ENCODE results near the gene NCAM2. TPM values are rescaled to one million over a fixed set of nuclear protein-coding genes. Genes with fewer than 3 reads are reported as not detected.

NCAM2 gene
- total and polyA plus RNA-seq, 4 donors: 0.45 to 11.7 (median 5.8) TPM

DNA sequence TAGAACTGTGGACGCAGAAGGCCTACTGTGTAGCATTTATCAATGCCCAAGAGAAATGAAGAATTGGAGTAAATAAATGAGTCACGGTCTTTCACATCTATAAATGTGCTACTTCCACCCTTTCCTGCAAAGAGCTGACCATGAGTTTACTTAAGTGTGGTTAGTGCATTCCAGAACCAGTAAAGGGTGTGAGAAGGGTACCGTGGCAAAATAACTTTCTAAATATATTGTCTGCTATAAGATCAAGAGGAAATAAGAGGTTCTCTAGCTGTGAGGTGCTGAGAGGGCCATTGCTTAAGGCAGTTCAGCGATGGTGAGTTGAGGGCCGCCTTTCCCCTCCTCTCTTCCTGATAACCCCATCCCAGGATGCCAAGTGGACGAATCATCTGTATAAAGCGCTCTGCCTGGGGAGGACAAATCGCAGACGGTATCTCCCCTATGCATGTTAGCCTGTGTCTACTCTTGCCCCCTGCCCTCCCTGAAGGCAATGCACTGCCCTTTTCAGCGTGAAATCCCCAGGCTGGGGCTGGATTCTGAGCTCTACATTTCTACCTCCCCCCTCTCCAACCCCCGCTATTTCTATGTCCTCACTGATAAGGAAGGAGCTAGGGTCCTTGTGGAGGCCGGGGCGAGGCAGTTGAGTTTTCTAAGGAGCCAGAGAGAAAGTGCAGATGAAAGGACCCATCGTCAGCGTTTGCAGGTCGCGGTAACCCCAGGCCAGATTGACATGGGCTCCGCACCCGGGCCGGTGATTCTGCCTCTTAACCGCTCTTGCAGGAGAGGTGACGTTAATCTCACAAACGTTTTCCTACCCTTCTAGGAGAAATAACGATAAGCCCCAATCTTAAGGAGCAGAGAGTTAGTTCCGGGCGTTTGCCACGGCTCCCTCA, 1.5 kb upstream of the NCAM2 start:
- TF ChIP-seq, protein P1, sequence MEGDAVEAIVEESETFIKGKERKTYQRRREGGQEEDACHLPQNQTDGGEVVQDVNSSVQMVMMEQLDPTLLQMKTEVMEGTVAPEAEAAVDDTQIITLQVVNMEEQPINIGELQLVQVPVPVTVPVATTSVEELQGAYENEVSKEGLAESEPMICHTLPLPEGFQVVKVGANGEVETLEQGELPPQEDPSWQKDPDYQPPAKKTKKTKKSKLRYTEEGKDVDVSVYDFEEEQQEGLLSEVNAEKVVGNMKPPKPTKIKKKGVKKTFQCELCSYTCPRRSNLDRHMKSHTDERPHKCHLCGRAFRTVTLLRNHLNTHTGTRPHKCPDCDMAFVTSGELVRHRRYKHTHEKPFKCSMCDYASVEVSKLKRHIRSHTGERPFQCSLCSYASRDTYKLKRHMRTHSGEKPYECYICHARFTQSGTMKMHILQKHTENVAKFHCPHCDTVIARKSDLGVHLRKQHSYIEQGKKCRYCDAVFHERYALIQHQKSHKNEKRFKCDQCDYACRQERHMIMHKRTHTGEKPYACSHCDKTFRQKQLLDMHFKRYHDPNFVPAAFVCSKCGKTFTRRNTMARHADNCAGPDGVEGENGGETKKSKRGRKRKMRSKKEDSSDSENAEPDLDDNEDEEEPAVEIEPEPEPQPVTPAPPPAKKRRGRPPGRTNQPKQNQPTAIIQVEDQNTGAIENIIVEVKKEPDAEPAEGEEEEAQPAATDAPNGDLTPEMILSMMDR (IDR thresholded peaks at IDR 0.05; ENCODE audit: control extremely low read depth, extremely low read depth): no peak
- peak overlapping the region in 1 of 2 donors; percentile 43 for H3K9ac ChIP-seq (ENCODE audit: insufficient read depth in 1 of 2, low read length in 2 of 2)
- ATAC-seq (ENCODE audit: insufficient read depth, low FRiP score) (no peak), DNase-seq (peak in 1 of 3 donors; percentile 7)
- WGBS, 2 donors: 29 to 33% methylated on average over 27 of the region's 27 CpGs
- peaks cover 0 to 5% (median 0%) of the 10 kb centered on the region in 3 donors for H3K27me3 ChIP-seq (ENCODE audit: control insufficient read depth in 3 of 3, insufficient read depth in 3 of 3, low read length in 2 of 3)
- H3K4me3 ChIP-seq: no peak overlapping the region
- H3K9me3 ChIP-seq (ENCODE audit: control insufficient read depth in 4 of 4, insufficient read depth in 3 of 4, low read length in 3 of 4): no peaks in the 10 kb centered on the region
- no peak overlapping the region for H3K27ac ChIP-seq (ENCODE audit: low read depth in 1 of 2, low read length in 1 of 2)
- no peaks in the 10 kb centered on the region for H3K36me3 ChIP-seq (ENCODE audit: control insufficient read depth in 4 of 4, insufficient read depth in 4 of 4, low read length in 4 of 4)
- H3K4me1 ChIP-seq (ENCODE audit: control insufficient read depth in 5 of 5, insufficient read depth in 5 of 5, low read length in 5 of 5): peaks cover 0 to 19% (median 5%) of the 10 kb centered on the region in 5 donors

DNA sequence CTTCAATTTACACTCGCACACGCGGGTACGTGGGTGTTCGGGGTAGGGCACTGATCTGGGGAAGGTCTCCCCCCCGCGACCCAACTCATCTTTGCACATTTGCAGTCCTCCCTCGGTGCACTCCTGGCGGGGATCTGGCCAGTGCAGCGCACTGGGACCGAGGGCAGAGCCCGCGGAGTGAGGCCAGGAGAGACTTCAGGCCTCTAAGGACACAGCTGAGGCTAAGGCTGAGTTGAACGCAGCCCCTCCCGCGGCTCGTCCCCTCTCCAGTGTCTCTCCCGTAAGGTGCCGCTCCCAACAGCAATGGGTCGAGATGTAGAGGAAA, 936 bp upstream of the NCAM2 start:
- no peaks in the 10 kb centered on the region for H3K9me3 ChIP-seq (ENCODE audit: control insufficient read depth in 4 of 4, insufficient read depth in 3 of 4, low read length in 3 of 4)
- WGBS, 2 donors: 2 to 3% methylated on average over 20 of the region's 20 CpGs
- H3K9ac ChIP-seq (ENCODE audit: insufficient read depth in 1 of 2, low read length in 2 of 2): peak overlapping the region in 1 of 2 donors; percentile 43
- TF ChIP-seq, protein P1 (IDR thresholded peaks at IDR 0.05; ENCODE audit: control extremely low read depth, extremely low read depth): no peak
- peaks cover 0 to 19% (median 5%) of the 10 kb centered on the region in 5 donors for H3K4me1 ChIP-seq (ENCODE audit: control insufficient read depth in 5 of 5, insufficient read depth in 5 of 5, low read length in 5 of 5)
- H3K27me3 ChIP-seq (ENCODE audit: control insufficient read depth in 3 of 3, insufficient read depth in 3 of 3, low read length in 2 of 3): peaks cover 0 to 7% (median 0%) of the 10 kb centered on the region in 3 donors
- DNase-seq (peak in 1 of 3 donors; percentile 16), ATAC-seq (ENCODE audit: insufficient read depth, low FRiP score) (no peak)
- H3K36me3 ChIP-seq (ENCODE audit: control insufficient read depth in 4 of 4, insufficient read depth in 4 of 4, low read length in 4 of 4): no peaks in the 10 kb centered on the region
- H3K4me3 ChIP-seq: no peak overlapping the region
- H3K27ac ChIP-seq (ENCODE audit: low read depth in 1 of 2, low read length in 1 of 2): no peak overlapping the region

DNA sequence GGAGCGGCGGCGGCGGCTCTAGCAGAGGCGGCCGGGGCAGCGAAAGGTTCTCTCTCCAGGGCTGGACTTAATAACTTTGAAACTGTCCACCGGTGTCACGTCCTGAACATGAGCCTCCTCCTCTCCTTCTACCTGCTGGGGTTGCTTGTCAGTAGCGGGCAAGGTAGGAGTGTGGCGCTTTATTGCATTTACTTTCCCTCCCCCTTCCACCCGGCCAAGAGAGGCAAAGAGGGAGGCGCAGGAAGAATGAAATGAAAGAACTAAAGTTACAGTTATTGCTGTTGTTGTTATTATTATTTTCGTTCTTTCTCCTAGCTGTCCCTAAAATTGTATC, 214 bp downstream of the NCAM2 start:
- peaks cover 0 to 19% (median 5%) of the 10 kb centered on the region in 5 donors for H3K4me1 ChIP-seq (ENCODE audit: control insufficient read depth in 5 of 5, insufficient read depth in 5 of 5, low read length in 5 of 5)
- peak overlapping the region in 1 of 2 donors; percentile 75 for H3K9ac ChIP-seq (ENCODE audit: insufficient read depth in 1 of 2, low read length in 2 of 2)
- peak overlapping the region; percentile 37 for H3K4me3 ChIP-seq
- H3K27me3 ChIP-seq (ENCODE audit: control insufficient read depth in 3 of 3, insufficient read depth in 3 of 3, low read length in 2 of 3): peaks cover 0 to 7% (median 0%) of the 10 kb centered on the region in 3 donors
- no peaks in the 10 kb centered on the region for H3K9me3 ChIP-seq (ENCODE audit: control insufficient read depth in 4 of 4, insufficient read depth in 3 of 4, low read length in 3 of 4)
- ATAC-seq (ENCODE audit: insufficient read depth, low FRiP score) (no peak), DNase-seq (no peak)
- H3K27ac ChIP-seq (ENCODE audit: low read depth in 1 of 2, low read length in 1 of 2): no peak overlapping the region
- no peaks in the 10 kb centered on the region for H3K36me3 ChIP-seq (ENCODE audit: control insufficient read depth in 4 of 4, insufficient read depth in 4 of 4, low read length in 4 of 4)
- TF ChIP-seq, protein P1 (IDR thresholded peaks at IDR 0.05; ENCODE audit: control extremely low read depth, extremely low read depth): no peak
- 0 to 1% methylated on average over 14 of the region's 14 CpGs for WGBS, 2 donors
